Measurements from ENCODE around the gene CACNB2.

DNA sequence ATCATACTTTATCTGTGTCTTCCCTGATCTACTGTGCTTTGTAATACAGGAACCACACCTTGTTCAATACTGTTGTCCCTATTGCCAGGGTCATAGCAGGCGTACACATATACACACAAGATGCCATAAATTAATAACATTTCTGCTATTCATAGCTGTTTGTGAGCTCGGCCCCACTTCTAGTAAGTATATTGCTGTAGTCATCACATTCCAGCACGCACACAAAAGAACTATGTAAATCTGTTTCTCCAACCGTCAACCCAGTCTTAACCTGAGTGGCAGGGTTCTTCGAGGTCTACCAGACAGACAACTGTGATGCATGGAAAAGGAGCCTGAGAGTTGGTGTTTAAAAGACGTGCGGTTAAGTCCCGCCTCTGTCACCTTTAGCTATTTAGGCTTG is 5.7 kb upstream of the CACNB2 start:
- no peak for TF ChIP-seq SUZ12 (IDR thresholded peaks at IDR 0.05)
- no peak for TF ChIP-seq NFRKB (IDR thresholded peaks at IDR 0.05)
- no peak for TF ChIP-seq FOXK2 (IDR thresholded peaks at IDR 0.05)
